Right lung (tissue), 5 donors: ENCODE measurements around the gene REG4. TPM values are rescaled to one million over a fixed set of nuclear protein-coding genes. Genes with fewer than 3 reads are reported as not detected.
"Not testable (repeated sequence)": the region's sequence is repeated elsewhere in the genome, so short reads cannot be mapped to it uniquely, and the experiment has no call there.

Experiments
- DNase-seq, 2 donors: peaks; one replicate each; pipeline ENCODE4 v3.0.0-alpha.2; 2013
- polyA plus RNA-seq, 5 donors: library from polyadenylated mRNA; unstranded; fragments of 120-200 nt; gene quantifications; one replicate each; pipeline versions ENCODE4 v1.2.1 to v1.2.3, GENCODE V29; 2013; ENCODE audit warnings: inconsistent platforms in 1 of 5, low replicate concordance in 1 of 5; ENCODE audit not compliant: insufficient read length in 5 of 5, insufficient read depth in 1 of 5

Gene REG4
- polyA plus RNA-seq, 5 donors, result 0.28 TPM; not detected in 4

GRCh38 chr1:119808491-119808890, 2.8 kb downstream of the REG4 start:
- DNase-seq, result no peak

GRCh38 chr1:119806489-119806888, 4.8 kb downstream of the REG4 start:
- DNase-seq, result no peak

- DNase-seq, result no peak
Measured at GRCh38 chr1:119805746-119806145, 5.5 kb downstream of the REG4 start.

- DNase-seq, result no peak
Measured at GRCh38 chr1:119805247-119805646, 6.0 kb downstream of the REG4 start.

- DNase-seq, result no peak
Measured at GRCh38 chr1:119799599-119800177, 11.6 kb downstream of the REG4 start.

- no peak for DNase-seq
Measured at GRCh38 chr1:119799003-119799402, 12.3 kb downstream of the REG4 start.

- no peak for DNase-seq
Measured at GRCh38 chr1:119797606-119798005, 13.7 kb downstream of the REG4 start.

- no peak for DNase-seq
Measured at GRCh38 chr1:119797162-119797561, 14.1 kb downstream of the REG4 start.

GRCh38 chr1:119795261-119796200, 15.7 kb downstream of the REG4 start:
- no peak for DNase-seq

- DNase-seq, result no peak
Measured at GRCh38 chr1:119794876-119795240, 16.4 kb downstream of the REG4 start.

- no peak for DNase-seq
Measured at GRCh38 chr1:119794230-119794875, 16.9 kb downstream of the REG4 start.

- no peak for DNase-seq
Measured at GRCh38 chr1:119791377-119791776, 19.9 kb downstream of the REG4 start.

GRCh38 chr1:119790451-119791198, 20.6 kb downstream of the REG4 start:
- DNase-seq, result no peak

GRCh38 chr1:119787776-119788175, 23.5 kb downstream of the REG4 start:
- no peak for DNase-seq

- DNase-seq, result not testable (repeated sequence)
Measured at GRCh38 chr1:119786473-119787050, 24.7 kb downstream of the REG4 start.

GRCh38 chr1:119786046-119786445, 25.2 kb downstream of the REG4 start:
- not testable (repeated sequence) for DNase-seq

GRCh38 chr1:119784191-119784781, 27.0 kb downstream of the REG4 start:
- DNase-seq, result no peak

GRCh38 chr1:119783354-119784185, 27.7 kb downstream of the REG4 start:
- no peak for DNase-seq

GRCh38 chr1:119782631-119783325, 28.5 kb downstream of the REG4 start:
- DNase-seq, result no peak
